Subcutaneous abdominal adipose tissue (tissue), 5 donors: Measurements from ENCODE around the gene ADCY7.

Source experiments
- H3K27ac ChIP-seq: one replicate; pipeline ENCODE4 v1.7.0; 2013; ENCODE audit warnings: low read depth, mild to moderate bottlenecking, inconsistent platforms, low read length, moderate library complexity
- H3K27me3 ChIP-seq, 5 donors: one replicate each; pipeline ENCODE4 v1.7.0; 2013; ENCODE audit warnings: low read length in 5 of 5, inconsistent platforms in 1 of 5; ENCODE audit not compliant: control insufficient read depth in 5 of 5, insufficient read depth in 4 of 5
- H3K36me3 ChIP-seq, 5 donors: one replicate each; pipeline ENCODE4 v1.7.0; 2013; ENCODE audit warnings: low read length in 5 of 5; ENCODE audit not compliant: control insufficient read depth in 5 of 5, insufficient read depth in 5 of 5
- H3K4me1 ChIP-seq, 5 donors: one replicate each; pipeline ENCODE4 v1.7.0; 2013; ENCODE audit warnings: low read length in 5 of 5, mild to moderate bottlenecking in 3 of 5, moderate library complexity in 1 of 5; ENCODE audit not compliant: control insufficient read depth in 5 of 5, insufficient read depth in 5 of 5
- H3K4me3 ChIP-seq, 5 donors: one replicate each; pipeline ENCODE4 v1.7.0; 2013; ENCODE audit warnings: low read length in 5 of 5, low read depth in 1 of 5
- H3K9ac ChIP-seq, 5 donors: one replicate each; pipeline ENCODE4 v1.7.0; 2013; ENCODE audit warnings: low read length in 5 of 5, mild to moderate bottlenecking in 4 of 5, moderate library complexity in 3 of 5
- H3K9me3 ChIP-seq, 5 donors: one replicate each; pipeline ENCODE4 v1.7.0; 2013; ENCODE audit warnings: low read length in 5 of 5; ENCODE audit not compliant: control insufficient read depth in 5 of 5
- donor health status: healthy.
- donor health status: healthy.
- donor health status: healthy.
- donor health status: healthy.
- donor health status: healthy.

The ADCY7 gene

DNA sequence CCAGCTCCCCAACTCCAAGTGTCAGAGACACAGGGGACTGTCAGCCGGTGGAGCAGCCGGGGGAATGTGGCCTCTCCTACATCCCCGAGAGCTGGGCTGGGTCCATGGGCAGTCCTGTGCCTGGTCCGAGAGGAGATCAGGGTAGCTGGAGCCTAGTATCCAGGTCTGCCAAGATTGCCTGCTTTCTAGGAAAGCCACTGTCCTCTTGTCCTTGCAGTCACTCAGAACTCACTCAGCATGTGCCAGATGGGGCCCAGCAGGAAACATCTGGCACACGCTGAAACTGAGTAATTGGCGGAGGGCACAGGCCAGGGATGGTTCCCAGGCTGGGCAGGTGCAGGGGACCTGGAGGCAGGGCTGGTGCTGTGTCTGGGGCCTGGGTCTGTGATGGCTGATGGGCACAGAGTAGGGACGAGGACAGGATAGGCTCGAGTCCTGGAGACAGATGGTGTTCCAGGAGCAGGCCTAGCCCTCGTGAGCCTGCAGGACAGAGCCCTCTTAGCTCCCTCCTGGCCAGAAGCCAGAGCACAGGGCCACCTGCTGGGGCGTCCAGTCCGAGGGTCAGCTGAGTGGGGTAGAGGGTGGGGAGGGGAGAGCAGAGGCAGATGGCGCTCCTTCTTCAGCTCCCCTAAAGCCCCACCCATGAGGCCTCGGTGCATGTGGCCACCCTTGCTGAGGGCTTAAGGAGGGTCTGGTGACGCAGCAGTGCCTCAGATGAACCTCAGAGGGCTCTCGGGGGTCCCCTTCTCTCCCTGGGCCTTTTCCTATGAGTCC lies 31.1 kb downstream of the ADCY7 start:
- no peaks in the 10 kb centered on the region for H3K9me3 ChIP-seq
- H3K4me3 ChIP-seq, result no peak overlapping the region
- no peak overlapping the region for H3K9ac ChIP-seq
- peaks cover 0 to 88% (median 33%) of the 10 kb centered on the region in 5 donors for H3K36me3 ChIP-seq
- no peaks in the 10 kb centered on the region for H3K27me3 ChIP-seq
- H3K4me1 ChIP-seq, result peaks cover 0 to 3% (median 0%) of the 10 kb centered on the region in 5 donors
- H3K27ac ChIP-seq, result no peak overlapping the region

DNA sequence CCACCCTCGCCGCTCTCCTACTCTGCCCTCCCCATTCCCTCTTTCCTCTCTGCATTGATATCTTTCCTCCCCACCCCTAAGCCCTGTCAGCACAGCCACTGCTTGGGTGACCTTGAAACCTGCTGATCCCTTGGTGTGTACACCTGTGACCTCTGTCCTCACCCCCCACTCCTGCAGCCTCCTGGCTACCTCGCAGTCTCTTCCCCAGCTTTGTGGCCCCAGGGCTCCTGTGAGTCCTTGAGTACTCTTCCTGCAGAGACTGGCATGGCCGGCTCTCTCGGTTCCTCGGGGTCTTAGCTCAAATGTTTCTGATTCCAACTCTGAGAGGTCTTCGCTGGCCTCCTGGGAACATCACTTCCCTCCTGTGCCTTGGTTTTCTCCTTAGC lies 31.7 kb downstream of the ADCY7 start:
- Histone ChIP-seq H3K4me3 (no peak overlapping the region), H3K9ac (no peak overlapping the region), H3K27ac (no peak overlapping the region), H3K9me3 (no peaks in the 10 kb centered on the region), H3K27me3 (no peaks in the 10 kb centered on the region), H3K4me1 (peaks cover 0 to 3% (median 0%) of the 10 kb centered on the region in 5 donors), H3K36me3 (peaks cover 0 to 88% (median 30%) of the 10 kb centered on the region in 5 donors)

DNA sequence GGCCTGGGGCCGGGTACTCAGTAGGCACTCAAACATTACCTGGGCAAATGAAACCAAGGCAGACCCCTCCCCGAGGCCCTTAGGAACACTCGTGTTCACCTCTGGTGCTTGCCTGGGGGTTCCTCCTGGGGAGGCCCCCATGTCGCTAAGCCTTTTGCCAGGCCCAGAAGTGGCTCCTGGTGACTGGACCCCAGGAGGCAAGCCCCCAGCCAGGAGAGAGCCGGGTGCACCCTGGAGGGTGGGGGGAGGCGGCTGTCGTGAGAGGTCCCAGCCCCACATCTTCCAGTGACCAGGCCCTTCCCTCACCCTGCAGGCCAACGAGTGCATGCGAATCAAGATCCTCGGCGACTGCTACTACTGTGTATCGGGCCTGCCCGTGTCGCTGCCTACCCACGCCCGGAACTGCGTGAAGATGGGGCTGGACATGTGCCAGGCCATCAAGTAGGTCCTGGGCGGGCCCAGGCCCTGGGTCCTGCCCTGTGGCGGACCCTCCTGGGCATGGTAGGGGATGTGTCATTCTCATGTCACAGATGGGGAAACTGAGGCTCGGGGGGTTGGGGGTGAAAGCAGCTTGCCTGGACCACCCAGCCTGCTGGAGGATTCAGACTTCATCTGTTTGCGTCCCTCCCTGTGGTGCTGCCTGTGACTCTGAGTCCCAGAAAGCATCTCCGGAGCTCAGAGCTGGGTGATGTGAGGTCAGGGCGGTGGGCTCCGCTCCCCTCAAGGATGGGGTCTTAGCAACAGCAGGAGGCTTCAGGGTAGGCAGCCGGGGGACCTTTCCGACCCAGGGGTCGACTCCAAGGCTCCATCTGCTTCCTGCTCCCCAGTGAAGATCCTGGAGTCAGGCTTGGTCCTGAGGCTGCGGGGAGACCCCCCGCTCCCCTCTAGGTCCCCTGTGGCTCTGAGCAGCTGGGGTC lies 32.5 kb downstream of the ADCY7 start:
- no peak overlapping the region for H3K27ac ChIP-seq
- no peak overlapping the region for H3K4me3 ChIP-seq
- no peaks in the 10 kb centered on the region for H3K27me3 ChIP-seq
- H3K36me3 ChIP-seq, result peaks cover 0 to 82% (median 25%) of the 10 kb centered on the region in 5 donors
- H3K9me3 ChIP-seq, result no peaks in the 10 kb centered on the region
- peaks cover 0 to 3% (median 0%) of the 10 kb centered on the region in 5 donors for H3K4me1 ChIP-seq
- no peak overlapping the region for H3K9ac ChIP-seq

DNA sequence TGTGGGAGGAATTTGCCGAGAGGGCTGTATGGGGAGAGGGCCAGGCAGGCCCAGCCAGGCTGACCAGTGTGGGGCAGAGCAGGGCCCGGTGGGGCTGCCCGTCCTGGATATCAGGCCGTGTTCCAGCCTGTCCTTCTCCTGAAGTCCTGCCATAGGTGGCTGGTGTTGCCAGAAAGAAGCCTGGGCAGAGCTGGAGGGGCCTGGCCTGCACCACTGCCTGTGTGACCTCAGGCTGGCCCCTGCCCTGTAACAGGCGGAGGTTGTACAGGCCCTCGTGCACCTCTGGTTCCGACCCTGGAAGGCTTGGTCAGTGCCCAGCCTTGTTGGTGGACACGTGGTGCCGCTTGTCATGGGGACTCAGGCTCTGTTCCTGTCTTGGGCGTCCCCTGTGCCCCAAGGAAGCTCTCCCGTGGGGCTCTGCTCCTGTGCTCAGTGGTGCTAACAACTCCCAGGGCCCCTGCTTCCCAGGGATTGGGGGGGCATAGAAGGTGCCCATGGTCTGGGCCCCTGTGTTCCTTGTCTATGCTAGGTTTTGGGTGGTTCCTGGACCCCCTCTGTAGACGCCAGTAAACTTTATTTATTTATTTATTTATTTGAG lies 33.3 kb downstream of the ADCY7 start:
- H3K27me3 ChIP-seq, result no peaks in the 10 kb centered on the region
- no peaks in the 10 kb centered on the region for H3K9me3 ChIP-seq
- peaks cover 0 to 3% (median 0%) of the 10 kb centered on the region in 5 donors for H3K4me1 ChIP-seq
- no peak overlapping the region for H3K27ac ChIP-seq
- no peak overlapping the region for H3K9ac ChIP-seq
- no peak overlapping the region for H3K4me3 ChIP-seq
- peaks cover 0 to 82% (median 20%) of the 10 kb centered on the region in 5 donors for H3K36me3 ChIP-seq

DNA sequence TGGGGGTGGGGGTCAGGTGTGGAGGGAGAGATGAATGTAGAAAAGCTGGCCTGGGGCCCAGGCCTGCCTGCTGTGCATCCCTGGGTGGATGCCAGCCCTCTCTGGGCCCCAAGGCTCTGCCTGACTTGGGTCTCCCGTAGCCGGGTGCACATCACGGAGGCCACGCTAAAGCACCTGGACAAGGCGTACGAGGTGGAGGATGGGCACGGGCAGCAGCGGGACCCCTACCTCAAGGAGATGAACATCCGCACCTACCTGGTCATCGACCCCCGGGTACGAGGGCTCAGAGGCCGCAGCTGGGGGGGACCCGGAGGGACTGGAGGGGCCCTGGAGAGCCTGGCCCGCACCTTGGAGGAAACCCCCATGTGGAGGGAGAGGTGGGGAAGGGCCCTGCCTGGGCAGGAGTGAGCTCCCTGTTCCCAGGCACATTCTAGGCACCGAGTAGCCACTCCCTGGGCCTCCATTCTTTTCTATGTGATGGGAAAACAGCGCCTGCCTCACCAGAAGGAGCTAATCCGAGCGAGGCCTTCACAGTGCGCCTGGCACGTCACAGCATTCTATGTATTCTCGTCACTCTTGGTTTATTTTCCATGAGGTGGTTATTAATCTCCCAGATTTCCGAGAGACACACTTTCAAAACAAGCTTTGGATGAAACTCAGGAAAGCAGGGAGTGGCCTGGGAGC lies 34.7 kb downstream of the ADCY7 start:
- Histone ChIP-seq H3K27me3 (no peaks in the 10 kb centered on the region), H3K9me3 (no peaks in the 10 kb centered on the region), H3K27ac (no peak overlapping the region), H3K9ac (no peak overlapping the region), H3K4me3 (no peak overlapping the region), H3K36me3 (peaks cover 0 to 84% (median 16%) of the 10 kb centered on the region in 5 donors), H3K4me1 (peaks cover 0 to 3% (median 0%) of the 10 kb centered on the region in 5 donors)

DNA sequence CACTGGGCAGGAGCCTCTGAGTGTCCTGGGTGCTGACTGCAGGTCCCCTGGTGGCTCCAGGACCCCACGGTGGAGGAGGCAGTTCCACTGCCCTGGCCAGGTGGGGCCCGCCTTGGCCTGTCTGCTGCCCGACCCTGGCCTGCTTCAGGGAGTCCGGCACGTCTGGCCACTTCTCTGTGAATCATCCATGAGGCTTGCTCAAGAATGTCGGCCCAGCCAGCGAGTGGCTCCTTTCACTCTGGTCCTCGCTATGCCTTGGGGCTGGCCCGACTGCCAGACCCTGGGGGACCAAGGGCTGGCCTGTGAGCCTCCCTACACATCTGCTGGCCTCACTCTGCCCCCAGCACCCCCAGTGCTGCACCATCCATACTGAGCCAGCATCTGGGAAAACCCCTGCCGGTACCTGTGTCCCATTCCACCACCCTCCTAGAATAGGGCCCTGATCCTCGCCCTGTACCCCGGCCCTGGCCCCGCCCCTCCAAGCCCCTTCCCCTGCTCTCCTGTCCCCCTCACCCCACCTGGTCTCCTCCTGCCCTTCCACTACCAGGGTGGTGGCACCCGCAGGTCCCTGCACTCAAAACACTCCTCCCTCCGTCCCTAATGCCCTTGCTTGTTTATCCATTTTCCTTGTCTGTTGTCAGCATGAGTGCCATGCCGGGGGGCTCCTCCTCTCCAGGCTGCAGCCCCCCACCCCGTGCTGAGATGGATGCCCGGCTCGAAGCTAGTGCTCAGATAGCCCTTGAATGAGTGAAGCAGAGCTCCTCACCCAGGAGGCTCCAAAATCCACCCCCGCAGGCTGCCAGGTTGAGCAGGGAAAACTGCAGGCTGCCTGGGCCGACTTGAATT lies 35.5 kb downstream of the ADCY7 start:
- Histone ChIP-seq H3K27ac (no peak overlapping the region), H3K4me1 (peaks cover 0 to 3% (median 0%) of the 10 kb centered on the region in 5 donors), H3K4me3 (no peak overlapping the region), H3K27me3 (no peaks in the 10 kb centered on the region), H3K9ac (no peak overlapping the region), H3K36me3 (peaks cover 0 to 82% (median 16%) of the 10 kb centered on the region in 5 donors), H3K9me3 (no peaks in the 10 kb centered on the region)

DNA sequence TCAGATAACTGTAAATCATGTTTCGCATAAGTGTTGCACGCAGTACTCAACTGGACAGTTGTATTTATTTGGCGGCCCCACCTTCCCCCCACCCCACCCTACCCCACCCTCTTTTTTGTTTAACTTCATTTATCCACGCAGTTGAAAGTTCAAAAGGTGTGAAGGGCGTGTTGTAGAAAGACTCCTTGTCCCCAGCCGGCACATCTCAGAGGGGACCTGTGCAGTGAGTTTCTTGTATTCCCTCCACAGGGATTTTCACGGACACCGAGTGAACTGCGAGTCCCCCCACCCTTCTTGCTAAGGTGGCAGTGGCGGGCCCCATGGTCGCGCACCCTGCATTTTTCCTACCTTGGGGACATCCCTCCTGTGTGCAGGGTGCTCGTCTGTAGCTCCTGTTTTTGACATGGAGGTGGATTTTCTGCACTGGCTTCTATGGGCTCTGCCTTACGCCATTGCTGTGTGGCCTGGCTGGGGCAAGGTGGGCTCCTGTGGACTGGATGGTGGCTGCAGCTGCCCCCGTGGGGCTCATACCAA lies 36.2 kb downstream of the ADCY7 start:
- H3K36me3 ChIP-seq, result peaks cover 0 to 82% (median 16%) of the 10 kb centered on the region in 5 donors
- no peak overlapping the region for H3K9ac ChIP-seq
- no peak overlapping the region for H3K27ac ChIP-seq
- H3K4me1 ChIP-seq, result peaks cover 0 to 3% (median 0%) of the 10 kb centered on the region in 5 donors
- H3K4me3 ChIP-seq, result no peak overlapping the region
- no peaks in the 10 kb centered on the region for H3K9me3 ChIP-seq
- H3K27me3 ChIP-seq, result no peaks in the 10 kb centered on the region

DNA sequence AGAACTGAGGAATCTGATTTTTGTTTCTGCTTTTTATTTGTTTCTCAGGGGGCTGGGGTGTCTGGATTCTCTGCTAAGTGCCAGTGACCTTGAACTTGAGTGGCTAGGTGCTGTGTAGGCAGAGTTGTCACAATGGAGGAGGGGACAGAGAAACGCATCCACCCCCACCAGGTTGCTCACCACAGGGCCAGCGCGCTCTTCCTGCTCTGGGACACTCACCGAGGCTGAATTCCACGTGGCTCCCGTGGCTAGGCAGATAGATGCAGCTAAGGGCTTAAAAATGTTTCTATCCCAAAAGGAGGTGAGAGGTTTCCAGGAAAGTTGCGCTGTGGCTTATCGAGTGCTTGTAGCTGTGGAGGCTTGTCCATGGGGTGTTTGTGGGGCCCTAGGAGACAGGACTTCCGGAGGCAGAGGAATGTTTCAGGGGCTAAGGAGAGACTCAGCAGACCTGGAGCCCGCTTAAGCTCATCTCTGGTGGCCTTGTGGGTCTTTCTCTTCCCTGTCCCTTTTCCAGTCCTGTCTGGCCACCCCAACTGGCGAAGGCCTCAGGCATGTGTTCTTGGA lies 36.8 kb downstream of the ADCY7 start:
- H3K27ac ChIP-seq, result no peak overlapping the region
- H3K9ac ChIP-seq, result no peak overlapping the region
- peaks cover 0 to 3% (median 0%) of the 10 kb centered on the region in 5 donors for H3K4me1 ChIP-seq
- H3K27me3 ChIP-seq, result no peaks in the 10 kb centered on the region
- no peak overlapping the region for H3K4me3 ChIP-seq
- H3K9me3 ChIP-seq, result no peaks in the 10 kb centered on the region
- H3K36me3 ChIP-seq, result peaks cover 0 to 77% (median 16%) of the 10 kb centered on the region in 5 donors
